DMS153 (cell line): ENCODE data around the gene MINDY4B.

Source experiments
- DNase-seq: peaks from one replicate; lab custom pipeline; 2025; lab: John Stamatoyannopoulos, UW

The MINDY4B gene

GRCh38 chr3:150844484-150844883 is 60.8 kb downstream of the MINDY4B start:
- no peak for DNase-seq

DNA sequence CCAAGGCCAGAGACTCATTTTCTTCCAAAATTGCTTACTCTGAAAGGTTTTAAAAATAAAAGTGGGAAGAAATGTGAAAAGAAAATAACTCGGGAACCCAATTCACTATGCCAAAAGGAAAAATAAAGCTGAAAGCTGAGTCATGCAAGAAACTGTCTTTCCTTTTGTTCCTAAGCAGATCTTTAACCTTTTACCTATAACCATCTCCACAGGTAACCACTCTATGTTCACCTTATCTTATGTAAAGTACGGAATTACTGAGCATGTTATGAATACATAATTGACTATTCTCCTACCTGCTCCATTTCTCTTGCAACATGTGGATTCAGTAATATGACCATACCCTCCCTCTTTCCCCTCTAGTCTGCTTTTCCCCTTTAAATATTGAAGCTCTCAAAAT is 62.0 kb downstream of the MINDY4B start:
- DNase-seq: no peak

GRCh38 chr3:150840802-150841515 is 64.3 kb downstream of the MINDY4B start:
- DNase-seq: no peak

DNA sequence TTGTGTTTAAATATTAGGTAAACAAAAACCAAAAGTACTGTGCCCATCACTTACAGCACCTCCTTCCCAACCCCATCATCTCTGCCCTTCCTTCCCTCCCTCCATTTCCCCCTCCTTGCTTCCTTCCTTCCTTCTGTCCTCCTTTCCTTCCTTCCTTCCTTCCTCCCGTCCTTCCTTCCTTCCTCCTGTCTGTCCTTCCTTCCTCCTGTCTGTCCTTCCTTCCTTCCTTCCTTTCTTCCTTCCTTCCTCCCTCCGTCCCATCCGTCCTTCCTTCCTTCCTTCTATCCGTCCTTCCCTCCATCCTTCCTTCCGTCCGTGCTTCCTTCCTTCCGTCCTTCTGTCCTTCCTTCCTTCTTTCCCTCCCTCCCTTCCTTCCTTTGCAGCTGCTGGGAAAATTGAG is 74.5 kb downstream of the MINDY4B start:
- no peak for DNase-seq

DNA sequence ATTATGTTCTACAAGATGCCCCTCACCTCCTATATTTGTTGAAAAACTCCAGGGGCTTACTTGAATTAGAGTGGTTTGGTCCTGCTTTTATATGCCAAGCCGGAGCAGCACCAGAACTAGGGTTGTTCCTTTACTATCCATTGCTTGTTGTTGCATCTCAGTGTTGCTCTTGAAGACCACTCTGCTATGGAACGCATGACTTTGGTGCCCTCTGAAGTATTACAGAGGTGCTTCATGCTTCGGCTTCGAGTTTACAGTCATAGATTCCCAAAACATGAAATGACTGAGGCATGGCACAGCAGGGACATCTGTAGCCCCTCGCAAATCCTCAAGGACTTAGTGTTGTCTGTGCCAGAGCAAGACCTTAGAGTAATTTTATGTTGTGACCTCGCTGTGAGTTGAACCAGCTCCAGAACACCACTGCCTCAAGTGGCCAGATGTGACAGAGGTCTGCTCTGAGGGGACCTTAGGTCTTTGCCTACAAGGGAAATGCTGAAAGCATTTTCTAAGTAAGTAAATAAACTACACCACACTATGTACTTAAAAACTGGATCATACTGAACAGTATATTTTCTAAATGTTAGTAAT is 75.1 kb downstream of the MINDY4B start:
- no peak for DNase-seq

DNA sequence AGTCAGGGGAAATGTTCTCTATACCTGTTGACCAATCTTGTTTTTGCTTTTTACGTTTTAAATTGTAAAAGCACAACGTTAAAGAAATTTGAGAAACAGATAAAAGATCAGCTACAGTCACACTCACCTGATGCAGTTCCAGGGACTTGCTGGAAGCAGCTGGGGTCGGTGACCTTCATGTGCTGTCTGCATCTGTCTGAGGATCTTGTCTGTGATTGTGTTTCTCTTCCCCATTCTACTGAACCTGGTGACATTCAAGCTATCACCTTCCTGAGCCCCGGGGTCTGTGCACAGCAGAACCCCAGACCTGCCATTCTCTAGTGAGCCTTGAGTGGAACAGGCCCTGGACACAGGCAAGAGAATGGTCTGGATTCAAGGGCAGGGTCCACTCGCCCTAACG is 75.8 kb downstream of the MINDY4B start:
- no peak for DNase-seq

DNA sequence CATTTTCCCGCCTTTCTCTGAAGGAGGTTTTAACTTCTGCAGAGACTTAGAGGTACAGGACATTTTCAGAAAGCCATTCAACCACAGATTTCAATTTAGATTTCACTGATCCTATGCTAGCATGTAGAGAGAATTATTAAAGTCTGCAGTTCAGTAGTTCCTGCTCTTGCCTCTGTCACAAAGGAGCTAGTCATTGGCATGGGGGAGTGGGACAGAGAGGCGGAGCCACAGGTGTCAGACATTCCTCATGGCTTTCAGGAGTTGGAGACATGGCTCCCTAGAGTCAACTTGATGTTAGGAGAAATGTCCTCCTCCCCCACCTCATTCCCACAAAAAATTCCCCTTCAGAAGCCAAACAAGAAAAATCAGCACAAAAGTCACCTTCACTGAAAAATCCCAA is 76.2 kb downstream of the MINDY4B start:
- no peak for DNase-seq

- no peak for DNase-seq
These were observed 77.0 kb downstream of the MINDY4B start for GRCh38 chr3:150828261-150828660.

DNA sequence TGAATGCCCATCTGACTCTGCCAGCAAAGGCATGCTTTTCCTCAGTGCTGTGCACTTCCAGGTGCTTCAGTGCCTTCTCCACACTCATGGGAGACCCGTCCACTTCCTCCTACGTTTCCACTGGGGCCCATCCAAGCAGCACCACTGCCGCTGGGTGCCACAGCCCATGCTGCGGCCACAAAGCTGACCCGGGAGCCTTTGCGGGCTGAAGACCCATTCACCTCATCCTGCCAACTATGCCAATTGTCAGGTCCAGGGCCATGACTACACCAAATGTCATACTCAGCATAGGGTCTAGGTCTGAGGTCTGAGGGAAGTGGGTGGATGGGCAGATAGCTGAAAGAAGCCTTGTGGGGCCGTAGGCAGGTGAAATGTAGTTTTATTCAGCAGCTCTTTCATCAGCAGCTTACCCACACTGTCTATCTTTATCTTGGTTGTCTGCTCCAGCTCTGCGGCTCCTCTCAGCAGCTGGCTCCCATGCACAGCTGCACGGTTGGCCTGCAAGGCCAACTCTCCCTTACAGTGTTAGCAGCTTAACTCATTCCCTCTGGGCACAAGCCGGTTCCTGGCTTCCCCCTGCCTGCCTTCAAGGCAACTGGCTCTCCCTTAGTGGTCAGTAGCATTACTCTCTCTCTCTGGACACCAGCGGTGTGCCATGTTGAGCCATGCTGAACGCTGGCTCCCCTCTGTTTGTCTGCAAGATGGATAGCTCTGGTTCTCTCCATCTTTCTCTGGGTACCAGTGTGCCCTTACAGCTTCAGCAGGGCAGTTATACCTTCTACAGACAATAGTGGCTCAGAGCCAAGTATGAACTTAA is 78.6 kb downstream of the MINDY4B start:
- DNase-seq: no peak

DNA sequence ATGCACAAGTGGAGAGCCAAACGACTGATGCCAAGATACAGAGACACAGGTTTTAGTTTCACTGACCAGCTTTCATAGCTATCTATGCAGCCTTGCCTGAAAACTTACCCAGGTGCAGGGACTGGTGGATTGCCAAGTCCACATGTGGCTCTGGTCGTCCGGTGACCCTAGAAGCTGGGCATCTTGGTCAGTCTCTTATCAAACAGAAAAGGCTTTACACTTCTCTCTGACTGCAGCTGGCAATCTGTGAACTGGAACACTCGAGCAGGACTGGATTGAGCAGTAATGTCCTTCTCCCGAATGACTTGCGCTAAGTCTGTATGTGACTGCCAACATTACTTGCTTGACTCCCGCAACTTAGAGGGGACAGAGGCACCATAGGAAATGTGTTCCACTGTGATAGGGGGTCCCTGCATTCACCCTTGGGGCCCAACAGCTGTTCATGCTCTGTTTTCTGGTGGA is 79.3 kb downstream of the MINDY4B start:
- no peak for DNase-seq

DNA sequence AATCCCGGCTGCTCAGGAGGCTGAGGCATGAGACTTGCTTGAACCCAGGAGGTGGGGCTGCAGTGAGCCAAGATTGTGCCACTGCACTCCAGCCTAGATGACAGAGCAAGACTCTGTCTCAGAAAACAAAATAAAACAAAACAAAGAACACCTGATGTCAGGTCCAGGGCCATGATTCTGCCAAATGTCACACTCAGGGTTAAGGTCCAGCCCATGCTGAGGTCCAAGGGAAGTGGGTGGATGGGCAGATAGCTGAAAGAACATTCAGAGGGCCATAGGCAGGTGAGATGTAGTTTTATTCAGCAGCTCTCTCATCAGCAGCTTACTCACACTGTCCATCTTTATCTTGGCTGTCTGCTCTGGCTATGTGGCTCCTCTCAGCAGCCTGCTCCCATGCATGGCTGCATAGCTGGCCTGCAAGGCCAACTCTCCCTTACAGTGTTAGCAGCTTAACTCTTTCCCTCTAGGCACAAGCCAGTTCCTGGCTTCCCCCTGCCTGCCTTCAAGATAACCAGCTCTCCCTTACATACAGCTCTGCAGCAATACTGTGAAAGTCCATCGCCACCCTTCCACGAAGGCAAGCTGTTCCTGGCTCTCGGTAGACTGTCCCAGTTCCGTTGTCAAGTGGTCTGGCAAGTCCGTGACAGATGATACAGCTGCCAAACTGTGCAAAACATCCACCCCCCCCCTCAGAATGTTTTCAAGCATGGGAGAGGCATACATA is 79.9 kb downstream of the MINDY4B start:
- no peak for DNase-seq

- no peak for DNase-seq
These were observed 82.0 kb downstream of the MINDY4B start for GRCh38 chr3:150823277-150823676.

- DNase-seq: no peak
These were observed 82.6 kb downstream of the MINDY4B start for GRCh38 chr3:150822636-150823035.
